Fibroblast of mammary gland (primary cell): ENCODE results near the gene LHFPL4.

Experiments used
- DNase-seq: peaks from one replicate; pipeline ENCODE4 v3.0.0-alpha.2; 2010; ENCODE audit warnings: low read depth
- H3K4me3 ChIP-seq: 2 replicates; pipeline ENCODE4 v1.5.1; 2011; ENCODE audit warnings: low read depth, mild to moderate bottlenecking, low read length, moderate library complexity; ENCODE audit not compliant: control insufficient read depth
- TF ChIP-seq, protein P1 (sequence below): conservative IDR thresholded peaks from 2 replicates; pipeline ENCODE4 v1.5.1; 2011; ENCODE audit warnings: low read depth, low read length, inconsistent platforms; ENCODE audit not compliant: control insufficient read depth, insufficient read depth

Gene LHFPL4

DNA sequence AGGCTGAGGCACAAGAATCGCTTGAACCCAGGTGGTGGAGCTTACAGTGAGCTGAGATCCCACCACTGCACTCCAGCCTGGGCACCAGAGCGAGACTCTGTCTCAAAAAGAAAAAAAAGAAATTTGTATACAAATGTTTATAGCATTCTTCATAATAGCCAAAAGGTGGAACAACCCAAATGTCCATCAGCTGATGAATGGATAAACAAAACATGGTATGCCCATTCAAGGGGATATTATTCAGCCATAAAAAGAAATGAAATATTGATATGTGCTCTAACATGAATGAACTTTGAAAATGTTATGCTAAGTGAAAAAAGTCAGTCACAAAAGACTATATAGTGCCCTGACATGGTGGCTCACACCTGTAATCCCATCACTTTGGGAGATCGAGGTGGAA is 11.4 kb downstream of the LHFPL4 start:
- DNase-seq = no peak
- TF ChIP-seq, protein P1, sequence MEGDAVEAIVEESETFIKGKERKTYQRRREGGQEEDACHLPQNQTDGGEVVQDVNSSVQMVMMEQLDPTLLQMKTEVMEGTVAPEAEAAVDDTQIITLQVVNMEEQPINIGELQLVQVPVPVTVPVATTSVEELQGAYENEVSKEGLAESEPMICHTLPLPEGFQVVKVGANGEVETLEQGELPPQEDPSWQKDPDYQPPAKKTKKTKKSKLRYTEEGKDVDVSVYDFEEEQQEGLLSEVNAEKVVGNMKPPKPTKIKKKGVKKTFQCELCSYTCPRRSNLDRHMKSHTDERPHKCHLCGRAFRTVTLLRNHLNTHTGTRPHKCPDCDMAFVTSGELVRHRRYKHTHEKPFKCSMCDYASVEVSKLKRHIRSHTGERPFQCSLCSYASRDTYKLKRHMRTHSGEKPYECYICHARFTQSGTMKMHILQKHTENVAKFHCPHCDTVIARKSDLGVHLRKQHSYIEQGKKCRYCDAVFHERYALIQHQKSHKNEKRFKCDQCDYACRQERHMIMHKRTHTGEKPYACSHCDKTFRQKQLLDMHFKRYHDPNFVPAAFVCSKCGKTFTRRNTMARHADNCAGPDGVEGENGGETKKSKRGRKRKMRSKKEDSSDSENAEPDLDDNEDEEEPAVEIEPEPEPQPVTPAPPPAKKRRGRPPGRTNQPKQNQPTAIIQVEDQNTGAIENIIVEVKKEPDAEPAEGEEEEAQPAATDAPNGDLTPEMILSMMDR = no peak
- H3K4me3 ChIP-seq = no peak overlapping the region

DNA sequence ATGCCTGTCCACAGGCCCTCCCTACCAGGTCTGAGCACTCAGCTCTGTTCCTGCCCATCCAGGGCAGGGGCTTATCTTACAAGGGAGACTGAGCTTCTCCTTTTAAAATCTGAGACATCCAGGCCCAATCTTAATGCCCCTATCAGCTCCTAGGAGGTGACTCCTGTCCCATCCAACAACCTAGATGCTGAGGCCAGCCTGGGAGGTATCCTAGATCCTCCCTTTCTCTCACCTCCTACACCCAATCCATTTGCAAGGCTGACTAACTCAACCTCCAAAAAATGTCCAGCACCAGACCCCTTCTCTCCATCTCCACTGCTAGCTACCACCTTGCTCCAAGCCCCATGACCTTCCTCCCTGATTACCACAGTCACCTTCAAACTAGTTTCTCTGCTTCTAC is 17.4 kb downstream of the LHFPL4 start:
- TF ChIP-seq, protein P1 = no peak
- DNase-seq = no peak
- H3K4me3 ChIP-seq = no peak overlapping the region

DNA sequence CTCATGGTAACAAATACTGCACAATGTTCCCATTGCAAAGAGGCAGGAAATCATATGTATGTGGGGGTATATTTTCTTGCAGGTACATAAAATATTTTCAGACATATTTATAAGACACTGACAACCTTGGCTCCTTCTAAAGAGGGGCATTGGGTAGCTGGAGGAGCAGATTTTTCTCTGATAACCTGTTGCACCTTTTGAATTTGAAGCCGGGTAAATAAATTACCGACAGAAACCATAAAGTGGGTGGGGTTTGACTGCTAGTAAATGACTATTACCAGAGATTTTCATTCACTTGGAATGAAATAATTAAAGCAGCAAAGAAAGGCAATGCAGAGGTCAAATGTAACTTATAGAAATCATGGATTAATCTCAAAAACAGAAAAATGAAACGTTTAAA is 19.2 kb downstream of the LHFPL4 start:
- DNase-seq = no peak
- H3K4me3 ChIP-seq = no peak overlapping the region
- TF ChIP-seq, protein P1 = no peak

DNA sequence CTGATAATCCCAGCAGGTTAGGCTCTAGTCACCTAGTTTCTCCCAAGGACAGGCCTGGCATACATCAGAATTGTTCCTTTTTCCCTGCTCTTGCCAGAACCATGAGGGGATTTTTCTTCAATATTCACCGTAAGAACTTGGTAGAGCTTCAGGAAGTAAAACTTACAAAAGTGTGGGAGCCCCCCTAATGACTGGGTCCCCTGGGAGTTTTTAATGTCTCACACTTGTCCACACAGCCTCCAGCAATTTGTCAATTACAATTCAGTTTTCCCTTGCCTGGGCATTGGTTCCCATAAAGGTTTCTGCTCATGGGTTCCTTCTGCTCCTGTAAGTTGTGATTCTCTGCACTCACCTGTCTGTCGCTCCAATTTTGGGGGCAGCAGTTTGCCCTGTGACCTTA is 28.5 kb downstream of the LHFPL4 start:
- no peak overlapping the region for H3K4me3 ChIP-seq

DNA sequence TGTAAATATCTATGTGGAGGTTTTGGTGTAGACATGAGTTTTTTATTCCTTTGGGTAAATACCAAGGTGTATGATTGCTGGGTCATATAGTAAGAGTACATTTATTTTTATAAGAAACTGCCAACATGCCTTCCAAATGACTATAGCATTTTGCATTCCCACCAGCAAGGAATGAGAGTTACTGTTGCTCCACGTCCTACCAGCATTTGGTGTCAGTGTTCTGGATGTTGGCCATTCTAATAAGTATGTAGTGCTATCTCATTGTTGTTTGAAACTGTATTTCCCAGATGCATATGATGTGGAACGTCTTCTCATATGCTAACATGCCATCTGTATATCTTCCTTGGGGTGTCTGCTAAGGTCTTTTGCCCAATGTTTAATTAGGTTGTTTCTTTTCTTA is 38.7 kb downstream of the LHFPL4 start:
- H3K4me3 ChIP-seq = no peak overlapping the region
- no peak for DNase-seq
- TF ChIP-seq, protein P1 = no peak

More for the DNA sequence above, 28.5 kb downstream of the LHFPL4 start:
- DNase-seq = no peak
- TF ChIP-seq, protein P1 = no peak

DNA sequence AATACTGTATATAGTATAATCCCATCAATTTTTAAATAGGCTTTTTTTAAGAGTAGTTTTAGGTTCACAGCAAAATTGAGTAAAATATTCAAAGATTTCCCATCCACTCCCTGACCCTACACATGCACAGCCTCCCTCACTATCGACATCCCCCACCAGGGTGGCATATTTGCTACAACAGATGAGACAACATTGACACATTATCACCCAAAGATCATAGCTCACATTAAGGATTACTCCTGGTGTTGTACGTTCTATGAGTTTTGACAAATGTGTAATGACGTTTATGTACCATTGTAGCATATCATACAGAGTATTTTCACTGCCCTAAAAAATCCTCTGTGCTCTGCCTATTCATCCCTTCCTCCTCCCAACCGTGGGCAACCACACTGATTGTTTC is 39.3 kb downstream of the LHFPL4 start:
- TF ChIP-seq, protein P1 = no peak
- no peak overlapping the region for H3K4me3 ChIP-seq
- no peak for DNase-seq

DNA sequence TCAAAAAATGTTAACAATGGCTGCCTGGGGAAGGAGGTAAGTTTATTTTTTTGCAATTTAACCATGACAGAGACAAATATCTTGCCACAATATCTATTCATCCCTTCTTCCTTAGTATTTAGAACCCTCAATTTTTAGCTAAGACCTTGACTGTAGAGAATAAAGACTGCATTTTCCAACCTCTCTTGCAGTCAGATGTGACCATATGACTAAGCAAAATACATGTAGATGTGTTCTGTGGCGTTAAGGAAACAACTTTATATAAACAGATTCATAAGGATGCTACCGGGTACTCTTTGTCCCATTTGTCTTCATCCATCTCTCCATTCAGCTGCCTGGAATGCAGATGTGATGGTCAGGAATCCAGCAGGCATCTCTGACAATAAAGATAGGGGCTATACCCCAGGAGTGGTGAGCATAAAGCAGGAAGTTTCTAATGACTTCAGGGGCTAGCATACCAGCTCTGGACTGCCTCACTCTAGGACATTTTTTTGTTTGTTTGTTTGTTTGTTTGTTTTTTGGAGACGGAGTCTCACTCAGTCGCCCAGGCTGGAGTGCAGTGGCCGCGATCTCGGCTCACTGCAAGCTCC is 41.1 kb downstream of the LHFPL4 start:
- TF ChIP-seq, protein P1 = no peak
- no peak for DNase-seq

More for the DNA sequence above, 41.1 kb downstream of the LHFPL4 start:
- no peak overlapping the region for H3K4me3 ChIP-seq
